GM18861 (cell line): ENCODE measurements around the gene TNFAIP8L3.
"Not testable (repeated sequence)": the region's sequence is repeated elsewhere in the genome, so short reads cannot be mapped to it uniquely, and the experiment has no call there.

ENCODE experiments used
- ATAC-seq: cut with Tn5 transposase; IDR thresholded peaks from one replicate; pipeline ENCODE4 v1.9.1; 2021; ENCODE audit not compliant: unreplicated experiment

TNFAIP8L3 gene

DNA sequence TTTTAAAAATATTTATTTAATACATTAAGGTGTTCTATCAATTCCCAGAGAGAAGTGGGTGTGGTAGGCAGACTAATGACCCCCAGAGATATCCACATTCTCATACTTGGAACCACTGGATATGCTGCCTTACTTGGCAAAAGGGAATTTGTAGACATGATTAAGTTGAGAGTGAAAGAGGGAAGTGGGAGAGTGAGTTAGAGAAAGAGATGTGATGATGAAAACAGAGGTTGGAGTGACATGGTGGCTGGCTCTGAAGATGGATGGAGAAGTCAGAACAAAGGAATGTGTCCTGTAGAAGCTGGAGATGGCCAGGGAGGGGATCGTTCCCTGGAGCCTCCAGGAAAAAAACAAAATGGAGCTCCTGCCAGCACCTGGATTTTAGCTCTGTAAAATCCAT lies 32.0 kb downstream of the TNFAIP8L3 start:
- no peak for ATAC-seq

DNA sequence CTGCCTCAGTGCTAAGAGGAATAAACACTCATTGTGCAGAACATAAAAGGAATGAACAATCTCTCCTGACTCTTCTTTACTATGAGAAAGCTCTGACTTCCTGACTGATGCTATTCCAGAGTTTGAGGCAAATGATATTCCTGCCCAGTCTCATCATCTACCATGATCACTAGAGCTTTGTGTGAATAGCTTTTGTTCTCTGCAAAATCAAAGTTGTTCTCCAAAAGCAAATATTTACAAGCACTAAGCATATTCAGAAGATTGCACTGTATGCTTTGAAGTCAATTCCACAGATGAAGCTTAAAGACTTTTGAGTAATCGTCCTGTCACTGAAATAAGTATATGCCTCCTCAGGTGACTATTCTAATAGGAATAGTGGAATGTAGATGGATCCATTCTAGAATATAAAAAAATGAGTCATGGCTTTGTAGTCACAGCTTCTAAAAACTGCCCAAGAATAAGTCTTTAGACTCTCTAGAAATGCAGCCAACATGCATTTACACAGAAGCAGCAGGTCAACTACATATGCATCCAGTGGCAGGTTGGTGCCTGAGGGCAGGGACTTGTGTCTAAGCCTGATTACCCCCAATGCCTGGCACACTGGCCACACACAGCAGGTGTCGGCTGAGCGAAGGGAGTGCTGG lies 34.6 kb downstream of the TNFAIP8L3 start:
- ATAC-seq, result no peak

DNA sequence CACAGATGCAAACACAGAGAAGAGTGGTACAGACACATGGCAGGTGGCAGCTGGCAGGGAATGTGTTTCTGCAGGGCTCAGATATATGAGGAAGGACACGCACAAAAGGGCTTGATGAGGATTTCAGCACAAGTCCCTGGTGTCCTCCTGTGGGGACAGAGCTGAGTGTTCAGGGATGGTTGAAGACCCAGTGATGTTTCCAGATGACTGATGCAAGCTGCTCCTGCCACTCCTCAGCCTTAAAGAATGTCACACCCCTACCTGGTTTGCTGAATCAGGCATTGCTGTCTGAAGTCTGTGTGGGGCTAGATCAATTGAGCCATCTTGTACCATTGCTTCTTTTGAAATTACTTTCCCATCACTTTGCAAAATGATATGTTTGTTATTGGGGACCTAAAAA lies 40.2 kb downstream of the TNFAIP8L3 start:
- no peak for ATAC-seq

DNA sequence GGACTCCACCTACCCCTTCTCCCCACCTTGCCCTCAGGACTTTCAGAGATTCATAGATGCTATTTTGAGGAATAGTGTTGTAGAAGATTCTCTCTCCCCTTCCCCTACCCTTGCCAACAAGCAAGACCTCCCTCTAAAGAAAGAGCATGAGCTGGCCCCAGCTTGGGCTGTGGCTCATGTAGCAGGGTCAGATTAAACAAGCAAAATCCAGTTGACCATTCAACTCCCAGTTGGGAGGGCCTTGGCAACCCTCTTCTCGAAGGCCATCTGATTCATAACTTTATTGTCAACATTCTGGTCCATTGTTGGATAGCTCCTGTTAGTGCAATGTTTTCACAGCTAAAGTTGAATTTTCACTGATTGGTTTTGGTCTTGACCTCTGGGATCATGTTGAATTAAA lies 41.1 kb downstream of the TNFAIP8L3 start:
- ATAC-seq, result no peak

DNA sequence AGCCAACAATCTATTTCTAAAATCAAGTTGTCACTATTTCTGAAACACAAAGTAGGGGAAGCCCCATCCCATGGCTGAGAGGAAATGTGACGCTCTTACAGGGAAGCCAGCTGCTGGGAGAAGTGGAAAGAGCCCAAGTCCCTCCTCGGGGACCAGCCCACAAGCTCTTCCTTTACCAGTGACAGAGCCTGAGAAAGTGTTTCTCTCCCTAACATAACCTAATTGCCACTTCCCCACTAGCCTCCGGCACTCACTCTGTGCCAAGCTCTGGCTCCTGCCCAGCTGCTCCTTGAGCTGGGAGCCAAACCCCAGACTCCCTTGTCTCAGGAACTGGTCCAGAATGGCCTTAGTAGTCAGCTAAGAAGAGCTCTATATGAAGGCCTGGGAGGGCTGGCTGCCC lies 42.9 kb downstream of the TNFAIP8L3 start:
- no peak for ATAC-seq

DNA sequence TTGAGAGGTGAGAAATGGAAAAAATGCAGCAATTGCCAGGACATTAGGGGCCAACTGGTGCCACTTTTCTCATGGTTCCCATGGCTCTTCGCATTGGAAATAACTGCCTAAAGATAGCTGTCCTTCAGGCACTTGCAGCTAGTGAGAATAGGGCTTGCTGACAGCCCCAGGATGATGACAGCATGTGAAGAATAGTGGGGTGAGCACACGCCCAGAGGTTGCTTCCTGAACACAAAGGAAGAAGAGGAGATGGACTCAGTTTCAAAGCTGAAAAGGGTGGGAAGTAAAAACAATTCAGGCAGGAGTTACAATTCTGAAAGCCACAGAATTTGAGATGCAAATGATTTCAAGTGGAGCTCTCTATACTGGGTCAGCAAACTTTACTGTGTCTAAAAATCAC lies 45.6 kb downstream of the TNFAIP8L3 start:
- no peak for ATAC-seq

DNA sequence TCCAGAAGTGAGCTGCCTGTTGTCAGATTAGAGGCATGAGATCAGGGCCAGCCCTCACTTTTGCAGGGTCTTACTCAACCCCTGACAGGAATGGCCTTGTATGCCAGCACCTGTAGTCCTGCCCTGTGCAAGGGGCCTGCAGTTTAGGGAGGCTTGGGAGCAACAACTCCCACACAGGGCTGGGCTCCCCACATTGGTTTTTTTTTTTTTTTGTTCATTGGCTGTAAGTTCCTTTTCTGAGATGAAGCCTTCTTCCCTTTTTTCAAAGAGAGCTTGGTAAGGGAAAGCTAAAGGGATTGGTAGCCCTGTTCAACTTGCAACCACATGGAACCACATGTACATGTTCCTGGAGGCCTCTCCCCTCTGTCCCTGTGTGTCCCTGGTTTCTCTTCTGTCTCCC lies 46.4 kb downstream of the TNFAIP8L3 start:
- ATAC-seq, result no peak

DNA sequence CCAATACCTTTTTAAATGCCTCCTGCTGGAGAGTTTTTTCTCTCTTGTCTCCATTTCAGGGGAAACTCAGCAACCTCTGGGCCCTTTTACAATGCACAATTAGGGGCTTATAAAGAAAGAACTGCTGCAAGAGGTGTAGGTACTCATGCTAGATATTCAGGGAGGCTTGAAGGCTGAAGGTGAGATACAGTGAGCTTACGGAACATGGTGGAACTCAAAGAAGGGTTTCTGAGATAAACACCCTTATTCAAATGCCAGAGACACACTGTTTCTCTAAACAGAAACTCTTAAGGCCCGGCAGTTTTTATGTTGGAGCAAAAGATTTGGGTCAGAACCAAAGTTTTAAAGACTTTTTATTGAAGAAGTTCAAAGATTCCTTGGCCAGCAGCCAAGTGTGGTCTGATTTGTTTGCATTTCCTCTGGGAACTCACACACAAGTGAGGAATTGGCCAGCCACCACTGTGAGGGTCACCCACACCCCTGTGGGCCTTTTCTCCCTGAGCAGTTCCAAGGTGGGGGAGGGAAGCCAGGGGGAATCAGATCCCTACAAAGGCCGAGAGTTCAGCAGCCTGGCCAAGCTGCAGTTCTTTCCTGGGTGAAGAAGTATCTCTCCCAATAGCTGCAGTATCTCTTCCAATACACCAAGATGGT lies 47.8 kb downstream of the TNFAIP8L3 start:
- ATAC-seq, result no peak

DNA sequence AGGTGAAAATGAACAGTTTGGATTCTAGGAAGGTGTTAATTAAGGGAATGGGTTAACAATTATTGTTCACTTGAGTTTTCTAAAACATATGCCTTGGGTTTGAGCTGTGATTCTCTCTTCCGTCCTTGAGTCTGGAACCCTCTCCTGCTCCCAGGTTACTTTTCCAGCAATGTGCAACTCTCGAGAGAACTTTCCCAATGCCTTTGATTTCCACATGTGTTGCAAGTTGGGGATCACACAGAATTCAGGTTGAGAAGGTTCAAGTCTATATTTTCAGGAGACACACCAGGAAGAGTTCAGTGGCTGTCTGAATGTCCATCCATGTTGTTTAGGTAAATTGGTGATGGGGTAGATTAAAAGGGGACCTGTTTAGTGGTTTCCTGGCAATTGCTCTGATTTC lies 48.7 kb downstream of the TNFAIP8L3 start:
- no peak for ATAC-seq

DNA sequence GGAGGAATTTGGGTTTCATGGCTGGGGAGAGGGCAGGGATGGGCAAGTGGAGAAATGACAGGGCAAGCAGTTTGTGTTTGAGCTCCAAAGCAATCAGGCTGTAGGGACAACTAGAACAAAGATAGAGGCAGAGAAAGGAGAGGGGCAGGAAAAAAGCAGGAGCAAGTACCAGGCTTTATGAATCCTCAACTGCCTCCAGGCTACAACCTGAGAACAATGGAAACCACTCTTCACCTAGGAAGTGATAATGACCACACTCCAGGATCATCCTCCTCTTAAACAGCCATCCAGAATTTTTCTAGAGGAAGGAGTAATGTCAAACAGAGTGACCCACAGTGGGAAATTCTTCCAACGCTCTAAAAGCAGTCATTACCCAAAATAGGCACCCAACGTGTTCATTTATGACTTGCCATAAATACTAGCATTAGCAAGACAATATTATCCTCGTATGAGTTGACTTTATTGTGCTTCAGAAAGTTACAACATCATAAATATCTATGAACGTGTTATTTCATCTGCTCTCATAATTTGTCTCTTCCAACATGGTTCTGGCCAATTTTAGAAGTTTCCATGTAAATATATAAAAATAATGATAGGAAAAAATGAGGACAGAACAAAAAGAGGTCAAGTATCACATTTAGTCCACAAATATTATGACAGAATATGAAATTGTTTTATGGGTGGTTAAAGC lies 50.5 kb downstream of the TNFAIP8L3 start:
- ATAC-seq, result no peak

DNA sequence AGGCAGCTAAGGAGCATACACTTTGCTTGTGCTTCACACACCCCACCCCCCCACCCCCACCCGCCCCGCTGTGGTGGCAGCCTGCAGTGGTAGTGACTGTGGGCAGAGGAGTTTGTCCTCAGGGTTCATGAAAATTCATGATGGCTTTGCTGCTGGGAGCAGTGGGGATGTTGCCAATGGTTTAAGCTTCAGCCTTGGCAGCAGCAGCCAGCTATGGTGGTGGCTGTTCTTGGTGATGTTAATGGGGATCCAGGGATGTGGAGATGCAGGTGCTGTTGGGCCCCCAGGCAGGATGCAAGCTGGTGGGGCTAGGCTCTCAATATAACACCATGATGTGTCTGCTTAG lies 55.8 kb downstream of the TNFAIP8L3 start:
- ATAC-seq, result no peak

DNA sequence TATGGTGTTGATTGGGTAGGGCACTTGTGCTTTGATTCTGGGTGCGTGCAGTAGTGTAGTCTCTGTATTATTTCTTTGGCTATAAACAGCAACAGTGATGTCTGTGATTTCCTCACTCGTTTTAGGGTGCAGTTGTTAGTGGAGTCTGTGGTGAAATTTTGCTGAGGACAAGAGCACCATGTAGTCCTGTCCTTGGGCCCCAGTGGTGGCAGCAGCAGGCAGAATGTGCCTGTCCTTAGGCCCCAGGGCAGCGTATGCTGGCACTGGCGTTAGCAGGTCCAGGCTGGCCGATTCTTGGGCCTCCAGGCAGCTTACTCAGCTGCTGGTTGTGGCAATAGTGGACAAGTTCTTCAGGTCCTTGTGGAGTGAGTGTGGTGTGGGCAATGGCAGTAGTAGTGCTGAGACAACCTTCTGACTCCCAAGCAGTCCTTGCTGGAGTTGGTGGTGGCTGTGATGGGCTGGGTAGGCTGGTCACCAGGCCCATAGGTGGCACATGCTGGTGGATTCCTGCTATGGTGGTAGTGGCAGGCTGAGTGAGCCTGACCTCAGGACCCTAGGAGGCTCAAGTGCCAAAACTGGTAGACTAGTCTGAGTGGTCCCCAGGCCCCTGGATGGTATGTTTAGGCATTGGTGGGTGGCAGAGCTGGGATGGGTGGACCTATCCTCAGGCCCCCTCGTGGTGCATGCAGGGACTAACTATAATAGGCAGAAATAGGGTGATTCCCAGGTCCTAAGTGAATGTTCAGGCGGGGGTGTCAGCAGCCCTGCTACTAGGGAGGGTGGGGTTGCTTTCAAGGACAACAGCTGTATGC lies 56.3 kb downstream of the TNFAIP8L3 start:
- no peak for ATAC-seq

DNA sequence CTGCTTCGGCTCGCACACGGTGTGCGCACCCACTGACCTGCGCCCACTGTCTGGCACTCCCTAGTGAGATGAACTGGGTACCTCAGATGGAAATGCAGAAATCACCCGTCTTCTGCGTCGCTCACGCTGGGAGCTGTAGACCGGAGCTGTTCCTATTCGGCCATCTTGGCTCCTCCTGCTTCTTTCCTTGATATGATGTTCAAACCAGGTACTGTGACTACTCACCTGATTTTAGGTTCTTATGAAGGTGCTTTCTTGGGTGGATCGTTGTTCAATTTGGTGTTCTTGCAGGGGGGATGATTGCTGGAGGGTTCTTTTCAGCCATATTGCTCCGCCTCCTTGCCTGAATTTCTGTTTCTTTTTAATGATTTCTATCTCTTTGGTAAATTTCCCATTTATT lies 57.2 kb downstream of the TNFAIP8L3 start:
- ATAC-seq, result not testable (repeated sequence)

DNA sequence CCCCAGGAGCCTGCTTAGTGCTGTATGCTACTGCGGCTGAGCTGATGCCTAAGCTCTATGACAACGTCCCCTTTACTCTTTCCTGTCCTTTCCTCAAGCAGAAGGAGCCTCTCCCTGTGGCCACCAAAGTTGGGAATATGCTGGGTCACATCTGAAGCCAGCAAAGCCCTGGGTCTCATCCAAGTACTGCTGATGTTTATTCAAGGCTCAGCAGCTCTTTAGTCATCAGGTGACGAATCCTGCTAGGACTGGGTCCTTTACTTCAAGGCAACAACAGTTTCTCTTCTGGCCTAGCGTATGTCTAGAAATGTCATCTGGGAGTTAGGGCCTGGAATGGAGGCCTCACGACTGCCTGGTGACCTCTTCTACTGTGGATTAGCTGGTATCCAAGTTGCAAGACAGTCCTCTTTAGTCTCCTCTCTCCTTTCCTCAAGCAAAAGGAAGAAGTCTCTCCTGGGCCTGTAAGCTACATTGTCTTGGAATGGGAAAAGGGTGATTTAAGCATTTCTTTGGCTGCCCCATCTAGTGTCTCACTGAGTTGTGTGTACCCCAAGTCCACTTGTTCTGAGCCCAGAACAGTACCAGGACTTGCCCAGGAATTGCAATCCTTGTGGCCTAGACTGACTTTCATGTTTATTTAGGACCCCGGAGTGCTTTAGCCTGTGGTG lies 63.9 kb downstream of the TNFAIP8L3 start:
- ATAC-seq, result no peak

DNA sequence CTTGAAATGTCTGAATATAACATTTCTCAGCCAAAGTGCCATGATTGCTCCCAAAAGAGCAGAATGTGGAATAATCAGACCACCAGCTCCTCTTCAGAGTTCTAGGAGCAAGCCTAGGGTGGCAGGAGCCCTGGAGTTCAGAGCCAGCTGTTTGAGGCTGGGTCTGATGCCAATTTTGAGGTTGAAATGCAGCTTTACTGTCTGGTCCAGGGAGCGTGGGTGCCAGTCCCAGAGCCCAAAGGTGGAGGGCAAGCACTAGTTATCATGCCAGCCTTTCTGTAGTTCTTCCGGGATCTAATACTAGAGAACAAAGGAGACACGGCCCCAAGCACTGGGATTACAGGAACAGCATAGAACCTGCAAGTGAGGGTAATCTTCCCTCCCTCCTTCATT lies 69.3 kb downstream of the TNFAIP8L3 start:
- no peak for ATAC-seq

DNA sequence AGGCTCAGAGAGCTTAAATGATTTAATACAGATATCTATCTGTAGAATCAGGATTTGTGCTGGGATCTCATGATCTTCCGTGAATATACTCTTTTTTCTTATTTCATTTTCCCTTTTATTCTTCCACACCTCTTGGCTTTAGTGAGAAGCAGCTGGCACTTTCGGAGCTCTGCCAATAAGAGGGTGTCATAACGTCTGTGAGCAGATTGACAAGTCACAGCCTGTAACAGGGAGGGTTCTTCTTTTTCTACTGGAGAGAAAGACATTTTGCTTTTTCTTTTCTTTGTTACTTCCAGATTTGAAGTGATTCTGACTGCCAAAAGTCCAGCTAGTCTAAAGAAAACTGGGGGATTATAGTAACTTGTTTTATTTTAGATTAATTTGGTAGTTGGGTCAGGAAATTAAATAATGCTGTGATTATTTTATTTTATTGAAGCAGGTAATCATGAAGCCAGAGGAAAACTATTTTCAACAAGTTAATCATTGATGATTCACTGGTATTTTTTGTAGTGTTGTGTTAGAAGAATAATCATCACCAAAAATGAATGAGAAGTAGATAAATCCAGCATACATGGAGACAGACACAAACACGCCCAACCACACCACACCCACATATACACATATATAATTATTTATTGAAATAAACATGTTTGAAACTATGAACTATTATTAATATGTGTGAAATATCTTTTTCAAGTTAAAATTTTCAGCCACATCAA lies 69.8 kb downstream of the TNFAIP8L3 start:
- no peak for ATAC-seq

DNA sequence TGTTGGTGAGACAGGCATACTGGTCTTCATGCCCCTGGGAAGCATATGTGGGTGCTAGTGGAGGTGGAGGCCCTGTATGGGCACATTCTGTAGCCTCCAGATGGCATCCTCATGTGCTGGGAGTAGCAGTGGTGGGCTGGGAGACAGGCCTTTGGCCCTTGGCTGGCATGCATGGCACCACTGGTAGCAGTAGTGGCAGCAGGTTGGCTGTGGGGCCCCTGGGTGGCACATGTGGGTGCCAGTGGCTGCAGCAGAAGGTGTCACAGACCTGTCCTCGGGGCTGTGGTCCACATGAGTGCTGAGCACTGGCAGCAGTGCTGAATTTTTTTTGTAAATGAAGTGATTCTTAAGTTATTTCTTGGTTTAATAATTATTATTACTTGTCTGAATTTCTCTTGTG lies 71.2 kb downstream of the TNFAIP8L3 start:
- no peak for ATAC-seq

DNA sequence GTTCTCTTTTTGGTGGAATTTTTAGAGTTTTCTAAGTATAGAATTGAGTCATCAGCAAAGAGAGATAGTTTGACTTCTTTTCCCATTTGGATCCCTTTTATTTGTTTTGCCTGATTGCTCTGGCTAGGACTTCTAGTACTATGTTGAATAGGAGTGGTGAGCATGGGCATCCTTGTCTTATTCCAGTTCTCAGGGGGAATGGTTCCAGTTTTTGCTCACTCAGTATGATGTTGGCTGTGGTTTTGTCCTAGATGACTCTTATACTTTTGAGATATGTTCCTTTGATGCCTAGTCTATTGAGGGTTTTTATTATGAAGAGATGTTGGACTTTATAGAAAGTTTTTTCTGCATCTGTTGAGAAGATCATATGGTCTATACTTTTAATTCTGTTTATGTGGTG lies 72.5 kb downstream of the TNFAIP8L3 start:
- no peak for ATAC-seq

DNA sequence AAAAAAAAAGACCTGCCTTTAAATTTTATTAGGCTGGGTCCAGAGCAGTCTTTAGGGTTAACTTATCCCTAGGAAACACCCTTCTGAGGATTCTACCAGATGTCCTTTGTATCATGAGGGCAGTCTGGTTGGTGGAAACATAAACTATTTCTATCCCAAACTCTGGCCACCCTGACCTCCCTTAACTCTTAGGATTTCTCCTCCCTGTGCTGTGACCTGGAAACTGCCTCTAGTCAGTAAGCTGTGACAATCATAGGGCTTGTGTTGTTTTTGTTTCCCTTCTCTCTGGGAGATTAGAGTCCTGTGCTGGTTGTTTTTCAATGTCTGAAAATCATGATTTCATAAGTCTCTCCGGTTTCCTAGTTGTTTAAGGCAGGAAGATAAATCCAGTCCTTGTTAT lies 78.1 kb downstream of the TNFAIP8L3 start:
- ATAC-seq, result no peak

DNA sequence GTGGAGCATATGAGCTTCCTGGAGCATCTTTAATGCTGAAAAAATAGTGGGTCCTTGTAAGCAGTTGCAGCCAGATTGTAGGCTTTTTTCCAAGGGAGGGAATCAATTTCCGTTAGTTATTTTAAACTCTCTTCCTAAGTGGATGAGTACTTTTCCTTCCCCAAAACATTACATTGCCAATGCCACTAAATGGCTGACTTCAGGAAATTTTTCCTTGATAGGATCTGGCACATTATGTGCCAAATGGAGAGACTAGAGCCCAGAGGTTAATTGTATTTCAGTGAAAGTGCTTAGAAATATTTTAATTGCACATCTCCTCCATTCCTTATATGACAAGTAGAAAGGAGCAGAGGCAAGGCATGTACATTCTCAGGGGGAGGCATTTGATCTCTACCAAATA lies 83.5 kb downstream of the TNFAIP8L3 start:
- no peak for ATAC-seq
